HepG2 (cell line): ENCODE results near the gene SIMC1. TPM values are rescaled to one million over a fixed set of nuclear protein-coding genes. Genes with fewer than 3 reads are reported as not detected.

Source experiments
- AHDC1 ChIP-seq: sonication (generic); formaldehyde crosslinking; IDR thresholded peaks from 2 replicates; pipeline ENCODE4 v1.5.1; 2020; ENCODE audit warnings: mild to moderate bottlenecking, missing genetic modification reagents, borderline replicate concordance
- BCL3 ChIP-seq: sonication (generic); formaldehyde crosslinking; IDR thresholded peaks from 2 replicates; pipeline ENCODE4 v1.5.1; 2020; ENCODE audit warnings: mild to moderate bottlenecking, missing genetic modification reagents, moderate library complexity
- DMTF1 ChIP-seq: sonication (generic); formaldehyde crosslinking; IDR thresholded peaks from 2 replicates; pipeline ENCODE4 v1.4.0; 2020; ENCODE audit warnings: mild to moderate bottlenecking, missing genetic modification reagents
- IRF1 ChIP-seq: sonication (generic); formaldehyde crosslinking; IDR thresholded peaks from 2 replicates; pipeline ENCODE4 v1.4.0; 2020; ENCODE audit warnings: low read depth, mild to moderate bottlenecking, missing genetic modification reagents
- MAF1 ChIP-seq: sonication (generic); formaldehyde crosslinking; IDR thresholded peaks from 2 replicates; pipeline ENCODE4 v1.5.0; 2020; ENCODE audit warnings: missing genetic modification reagents, borderline replicate concordance
- MEF2D ChIP-seq: sonication (generic); formaldehyde crosslinking; IDR thresholded peaks from 2 replicates; pipeline ENCODE4 v1.5.1; 2020; ENCODE audit warnings: mild to moderate bottlenecking, missing genetic modification reagents
- NCOA5 ChIP-seq: sonication (generic); formaldehyde crosslinking; IDR thresholded peaks from 2 replicates; pipeline ENCODE4 v1.4.0; 2020; ENCODE audit warnings: missing genetic modification reagents
- ZBTB34 ChIP-seq: sonication (generic); formaldehyde crosslinking; IDR thresholded peaks from 2 replicates; pipeline ENCODE4 v1.8.0; 2022; ENCODE audit warnings: mild to moderate bottlenecking, missing genetic modification reagents
- ZNF138 ChIP-seq: sonication (generic); formaldehyde crosslinking; IDR thresholded peaks from 2 replicates; pipeline ENCODE4 v1.5.0; 2020; ENCODE audit warnings: mild to moderate bottlenecking, low read depth, missing genetic modification reagents
- ZNF446 ChIP-seq: sonication (generic); formaldehyde crosslinking; IDR thresholded peaks from 2 replicates; pipeline ENCODE4 v1.5.0; 2020; ENCODE audit warnings: mild to moderate bottlenecking, missing genetic modification reagents
- ZNF777 ChIP-seq: sonication (generic); formaldehyde crosslinking; IDR thresholded peaks from 2 replicates; pipeline ENCODE4 v1.4.0; 2020; ENCODE audit warnings: missing genetic modification reagents
- ZNF788 ChIP-seq: sonication (generic); formaldehyde crosslinking; IDR thresholded peaks from 2 replicates; pipeline ENCODE4 v1.5.0; 2020; ENCODE audit warnings: mild to moderate bottlenecking, missing genetic modification reagents, borderline replicate concordance
- ZNF839 ChIP-seq: sonication (generic); formaldehyde crosslinking; IDR thresholded peaks from 2 replicates; pipeline ENCODE4 v1.4.0; 2020; ENCODE audit warnings: missing genetic modification reagents, mild to moderate bottlenecking, borderline replicate concordance
- polyA plus RNA-seq, 8 experiments: library from polyadenylated mRNA; depleted of rRNA in 3 of 8; stranded (reverse) in 7 of 8; unstranded in 1 of 8; fragments of >200 nt; fragmentation: Illumina TruSeq in 4 of 8; extraction: Trizol in 4 of 8; gene quantifications; 2 replicates each; pipeline versions ENCODE4 v1.2.1 to v1.2.3, GENCODE V29; 2011 to 2016; ENCODE audit warnings: low read depth in 4 of 8, missing spikeins in 1 of 8, mixed read lengths in 1 of 8; ENCODE audit not compliant: insufficient read depth in 1 of 8
- total RNA-seq, 5 experiments: library from RNA; depleted of rRNA; stranded (reverse); fragments of >200 nt; fragmentation: Illumina TruSeq; extraction: Trizol; gene quantifications; 2 replicates each; pipeline ENCODE4 v1.2.3, GENCODE V29; 2016; ENCODE audit warnings: low read depth in 1 of 5

The SIMC1 gene
- total and polyA plus RNA-seq, 2 of the 13 experiments (the other 11 are each of a cell fraction or from before 2014, with no cell fraction given) = 5.4 to 6.8 TPM

- TF ChIP-seq AHDC1 (CRISPR knock-in tag) = peak; percentile 75
- TF ChIP-seq ZNF788 (CRISPR knock-in tag) = no peak; the same call in 1 of the 2 replicates
- no peak for TF ChIP-seq ZBTB34 (CRISPR knock-in tag)
- TF ChIP-seq BCL3 = peak; percentile 92
- TF ChIP-seq ZNF138 (CRISPR knock-in tag) = peak; percentile 18; the same call in 1 of the 2 replicates
- TF ChIP-seq IRF1 = no peak
- TF ChIP-seq DMTF1 (CRISPR knock-in tag) = no peak
- no peak for TF ChIP-seq NCOA5 (CRISPR knock-in tag)
- no peak for TF ChIP-seq MAF1
- TF ChIP-seq ZNF446 (CRISPR knock-in tag) = peak; percentile 91; the same call in 1 of the 2 replicates
- 0 out of 2 replicates have a peak, but pooled peaks have one; percentile 54 for TF ChIP-seq ZNF839
- TF ChIP-seq MEF2D (CRISPR knock-in tag) = peak; percentile 3; the same call in 1 of the 2 replicates
- TF ChIP-seq ZNF777 (CRISPR knock-in tag) = no peak
Measured at GRCh38 chr5:176361437-176362232, 123.4 kb downstream of the SIMC1 start, which contains the start of gene KIAA1191 (continued).
